Thyroid gland (tissue), 4 donors: ENCODE data around the gene ATP2A2. TPM values are rescaled to one million over a fixed set of nuclear protein-coding genes. Genes with fewer than 3 reads are reported as not detected.
A peak's percentile ranks its signal among the peaks of the same experiment; 100 is the strongest.

Source experiments
- DNase-seq, 2 donors: peaks; one replicate each; pipeline ENCODE4 v3.0.0-alpha.2; 2019
- H3K27ac ChIP-seq, 3 donors: fragments of 200-600 bp; sonication (generic); 1 replicate in 2 of 3; 2 replicates in 1 of 3; pipeline ENCODE4 v1.5.1; 2016 to 2019; ENCODE audit warnings: mild to moderate bottlenecking in 1 of 3, moderate library complexity in 1 of 3
- H3K27me3 ChIP-seq: fragments of 200-600 bp; sonication (generic); one replicate; pipeline ENCODE4 v1.5.1; 2019
- H3K36me3 ChIP-seq, 2 donors: fragments of 200-600 bp; sonication (generic); one replicate each; pipeline ENCODE4 v1.5.1; 2016 to 2019
- H3K4me1 ChIP-seq, 2 donors: fragments of 200-600 bp; sonication (generic); one replicate each; pipeline ENCODE4 v1.5.1; 2017 to 2019
- H3K4me3 ChIP-seq, 3 donors: fragments of 200-600 bp; sonication (generic); replicated peaks in 1 of 3; 1 replicate in 2 of 3; 2 replicates in 1 of 3; pipeline ENCODE4 v1.5.1; 2016; ENCODE audit warnings: mild to moderate bottlenecking in 1 of 3
- H3K9me3 ChIP-seq: fragments of 200-600 bp; sonication (generic); one replicate; pipeline ENCODE4 v1.5.1; 2017
- CTCF ChIP-seq, 6 experiments: fragments of 200-600 bp in 3 of 6; fragments of 450-650 bp in 3 of 6; sonication (generic) in 3 of 6; IDR thresholded peaks; one replicate each; pipeline ENCODE4 v1.5.1; 2016 to 2019; ENCODE audit warnings: antibody characterized with exemption in 6 of 6, mild to moderate bottlenecking in 2 of 6, inconsistent platforms in 1 of 6, moderate library complexity in 1 of 6
- POLR2A ChIP-seq, 2 donors: fragments of 450-650 bp; IDR thresholded peaks; one replicate each; pipeline ENCODE4 v1.6.1; 2017; ENCODE audit warnings: antibody characterized with exemption in 2 of 2, mild to moderate bottlenecking in 2 of 2, moderate library complexity in 1 of 2
- WGBS, 2 donors: methylation state at CpG; one replicate each; pipeline ENCODE4 v1.1.5; 2017; 5-methylcytosine and 5-hydroxymethylcytosine counted together
- intact Hi-C: fragments of 100-400 bp; cut with DNase I; formaldehyde crosslinking; loops from one replicate; pipeline ENCODE4 v1.15.1; 2023
- total RNA-seq, 4 donors: library from RNA; depleted of rRNA; stranded (reverse); fragments of >200 nt; gene quantifications; one replicate each; pipeline ENCODE4 v1.2.3, GENCODE V29; 2016

Gene ATP2A2
- total RNA-seq, 4 donors from 2014 or later = 126 to 220 (median 174) TPM

GRCh38 chr12:110361216-110361615 lies 80.2 kb downstream of the ATP2A2 start:
- no peak for DNase-seq
- intact Hi-C loops = no loop called here
- H3K36me3 ChIP-seq = no peaks in the 10 kb centered on the region
- H3K4me3 ChIP-seq = no peak overlapping the region
- 88 to 93% methylated on average over 1 of the region's 1 CpG for WGBS, 2 donors
- H3K27ac ChIP-seq = peak overlapping the region; percentile 7 to 47 (median 30)
- H3K4me1 ChIP-seq = peaks cover 8 to 11% of the 10 kb centered on the region in 2 donors
- H3K9me3 ChIP-seq = no peaks in the 10 kb centered on the region
- TF ChIP-seq CTCF (IDR thresholded peaks at IDR 0.05) = no peak
- no peak for TF ChIP-seq POLR2A (IDR thresholded peaks at IDR 0.05)
- no peaks in the 10 kb centered on the region for H3K27me3 ChIP-seq

GRCh38 chr12:110365489-110366320 lies 84.7 kb downstream of the ATP2A2 start:
- WGBS, 2 donors = 81 to 89% methylated on average over 6 to 7 of the region's 7 CpGs
- Histone ChIP-seq H3K36me3 (no peaks in the 10 kb centered on the region), H3K4me3 (no peak overlapping the region), H3K27me3 (no peaks in the 10 kb centered on the region), H3K4me1 (peaks cover 41 to 43% of the 10 kb centered on the region in 2 donors), H3K27ac (peak overlapping the region; percentile 95 to 100 (median 99)), H3K9me3 (no peaks in the 10 kb centered on the region)
- intact Hi-C loops = no loop called here
- DNase-seq = no peak
- TF ChIP-seq POLR2A (IDR thresholded peaks at IDR 0.05) = no peak
- TF ChIP-seq CTCF (IDR thresholded peaks at IDR 0.05) = no peak

- H3K36me3 ChIP-seq = no peaks in the 10 kb centered on the region
- TF ChIP-seq POLR2A (IDR thresholded peaks at IDR 0.05) = no peak
- TF ChIP-seq CTCF (IDR thresholded peaks at IDR 0.05) = peak in 1 of 6 experiments; percentile 2
- 53 to 62% methylated on average over 10 to 13 of the region's 13 CpGs for WGBS, 2 donors
- DNase-seq = peak in 1 of 2 donors; percentile 8
- peaks cover 48 to 51% of the 10 kb centered on the region in 2 donors for H3K4me1 ChIP-seq
- H3K4me3 ChIP-seq = no peak overlapping the region
- H3K27ac ChIP-seq = peak overlapping the region; percentile 95 to 100 (median 99)
- H3K27me3 ChIP-seq = no peaks in the 10 kb centered on the region
- intact Hi-C loops = no loop called here
- H3K9me3 ChIP-seq = no peaks in the 10 kb centered on the region
Observed at GRCh38 chr12:110366321-110367142, 85.5 kb downstream of the ATP2A2 start.

- 45 to 46% methylated on average over 15 of the region's 15 CpGs for WGBS, 2 donors
- Histone ChIP-seq H3K9me3 (no peaks in the 10 kb centered on the region), H3K36me3 (no peaks in the 10 kb centered on the region), H3K4me1 (peaks cover 55 to 58% of the 10 kb centered on the region in 2 donors), H3K27ac (peak overlapping the region; percentile 95 to 100 (median 99)), H3K27me3 (no peaks in the 10 kb centered on the region), H3K4me3 (no peak overlapping the region)
- DNase-seq = peak; percentile 91
- intact Hi-C loops = no loop called here
- peak in 1 of 2 donors; percentile 86 for TF ChIP-seq POLR2A (IDR thresholded peaks at IDR 0.05)
- TF ChIP-seq CTCF (IDR thresholded peaks at IDR 0.05) = no peak
Observed at GRCh38 chr12:110367181-110367864, 86.3 kb downstream of the ATP2A2 start.
